Spleen (tissue), 11 donors: ENCODE data around the gene SPACDR. TPM values are rescaled to one million over a fixed set of nuclear protein-coding genes. Genes with fewer than 3 reads are reported as not detected.

Experiments used
- DNase-seq: peaks from one replicate; pipeline ENCODE4 v3.0.0-alpha.2; 2020
- H3K27ac ChIP-seq, 8 donors: fragments of 200-600 bp; sonication (generic) in 7 of 8; 1 replicate in 4 of 8; 2 replicates in 4 of 8; pipeline versions ENCODE4 v1.5.0 to v1.8.0; 2016 to 2021; ENCODE audit warnings: inconsistent platforms in 4 of 8, mild to moderate bottlenecking in 4 of 8, moderate library complexity in 1 of 8
- H3K27me3 ChIP-seq, 7 donors: fragments of 200-600 bp; sonication (generic) in 6 of 7; replicated peaks in 1 of 7; 1 replicate in 4 of 7; 2 replicates in 3 of 7; pipeline versions ENCODE4 v1.5.0 to v1.8.0; 2016 to 2021; ENCODE audit warnings: inconsistent platforms in 3 of 7, mild to moderate bottlenecking in 1 of 7
- H3K36me3 ChIP-seq, 6 donors: fragments of 200-600 bp; sonication (generic) in 5 of 6; 1 replicate in 4 of 6; 2 replicates in 2 of 6; pipeline versions ENCODE4 v1.5.0 to v1.8.0; 2016 to 2021; ENCODE audit warnings: inconsistent platforms in 2 of 6
- H3K4me1 ChIP-seq, 6 donors: fragments of 200-600 bp; sonication (generic) in 5 of 6; 1 replicate in 3 of 6; 2 replicates in 3 of 6; pipeline versions ENCODE4 v1.5.0 to v1.8.0; 2016 to 2021; ENCODE audit warnings: inconsistent platforms in 3 of 6
- H3K4me3 ChIP-seq, 8 donors: fragments of 200-600 bp; sonication (generic) in 7 of 8; 1 replicate in 4 of 8; 2 replicates in 4 of 8; pipeline versions ENCODE4 v1.5.0 to v1.8.0; 2016 to 2021; ENCODE audit warnings: inconsistent platforms in 4 of 8, mild to moderate bottlenecking in 4 of 8, moderate library complexity in 2 of 8
- H3K9me3 ChIP-seq, 8 donors: fragments of 200-600 bp; sonication (generic) in 7 of 8; 1 replicate in 4 of 8; 2 replicates in 4 of 8; pipeline versions ENCODE4 v1.5.0 to v1.8.0; 2016 to 2021; ENCODE audit warnings: inconsistent platforms in 4 of 8
- CTCF ChIP-seq, 11 experiments: fragments of 200-600 bp in 7 of 11; fragments of 450-650 bp in 4 of 11; sonication (generic) in 4 of 11; IDR thresholded peaks in 8 of 11; conservative IDR thresholded peaks in 3 of 11; 1 replicate in 7 of 11; 2 replicates in 4 of 11; pipeline versions ENCODE4 v1.4.0 to v1.8.0; 2016 to 2021; ENCODE audit warnings: antibody characterized with exemption in 11 of 11, inconsistent platforms in 4 of 11, mild to moderate bottlenecking in 1 of 11
- POLR2A ChIP-seq, 3 donors: fragments of 450-650 bp; IDR thresholded peaks; one replicate each; pipeline ENCODE4 v1.5.1; 2017; ENCODE audit warnings: antibody characterized with exemption in 3 of 3, mild to moderate bottlenecking in 1 of 3
- POLR2AphosphoS5 ChIP-seq, 3 donors: sonication (generic); formaldehyde crosslinking; IDR thresholded peaks; one replicate each; pipeline ENCODE4 v1.5.1; 2017; ENCODE audit warnings: antibody characterized with exemption in 3 of 3
- WGBS, 5 donors: extraction: QIAGEN DNeasy Blood & Tissue Kit in 3 of 5; methylation state at CpG; one replicate each; pipeline versions ENCODE4 v1.1.5 to v1.1.7; 2013 to 2018; 5-methylcytosine and 5-hydroxymethylcytosine counted together
- intact Hi-C: fragments of 100-400 bp; cut with DNase I; formaldehyde crosslinking; loops from one replicate; pipeline ENCODE4 v1.15.0; 2023; ENCODE audit warnings: low total_unique reads
- polyA plus RNA-seq, 3 donors: library from polyadenylated mRNA; stranded (reverse); fragments of 200-250 nt; gene quantifications; one replicate each; pipeline ENCODE4 v1.2.1, GENCODE V29; 2013
- total RNA-seq, 7 donors: library from RNA; depleted of rRNA in 3 of 7; stranded (reverse); fragments of >200 nt in 3 of 7; fragmentation: NEBNext Ultra II Directional in 4 of 7; extraction: Animal tissue kit (Norgen Biotek cat#: 25700) in 4 of 7; gene quantifications; one replicate each; pipeline versions ENCODE4 v1.1.0 to v1.2.1, GENCODE V29; 2016 to 2021
- donor health status: healthy with polysubstance abuse.
- donor health status: DM: no; HTN: no; CAD: no; lungs with moderate emphysema.
- donor health status: DM: no; HTN: no; CAD: no.
- donor health status: Bipolar disorder and iron deficiency.
- donor health status: healthy.
- donor health status: DM: no; HTN: no; CAD: no.
- donor health status: DM: yes; HTN: yes; CAD: no.

SPACDR gene
- total and polyA plus RNA-seq, 10 donors, result 0.65 to 4.6 (median 1.7) TPM; not detected in 2

DNA sequence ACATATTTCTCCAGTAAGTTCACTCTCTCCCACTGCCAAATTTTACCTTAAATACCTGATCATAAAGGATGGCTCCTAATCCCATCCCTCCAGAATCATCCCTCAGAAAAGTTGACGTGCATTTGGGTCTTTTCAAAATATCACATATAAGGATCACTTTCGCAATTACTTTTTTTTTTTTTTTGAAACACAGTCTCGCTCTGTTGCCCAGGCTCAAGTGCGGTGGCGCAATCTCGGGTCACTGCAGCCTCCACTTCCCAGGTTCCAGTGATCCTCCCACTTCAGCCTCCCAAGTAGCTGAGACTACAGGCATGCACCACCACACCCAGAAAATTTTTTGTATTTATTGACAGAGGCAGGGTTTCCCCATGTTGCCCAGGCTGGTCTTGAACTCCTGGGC lies 53.0 kb downstream of the SPACDR start:
- DNase-seq, result no peak
- WGBS, 5 donors, result 85 to 95% (median 87%) methylated on average over 6 of the region's 6 CpGs
- no peaks in the 10 kb centered on the region for H3K9me3 ChIP-seq
- intact Hi-C loops, result no loop called here
- no peaks in the 10 kb centered on the region for H3K27me3 ChIP-seq
- no peak overlapping the region for H3K27ac ChIP-seq
- peaks cover 0 to 34% (median 18%) of the 10 kb centered on the region in 6 donors for H3K4me1 ChIP-seq
- no peak overlapping the region for H3K4me3 ChIP-seq
- TF ChIP-seq POLR2AphosphoS5 (IDR thresholded peaks at IDR 0.05) (no peak), CTCF (IDR thresholded peaks at IDR 0.05 in 8 of 11, conservative IDR thresholded peaks at IDR 0.05 in 3 of 11) (no peak), POLR2A (IDR thresholded peaks at IDR 0.05) (no peak)
- peaks cover 0 to 9% (median 0%) of the 10 kb centered on the region in 6 donors for H3K36me3 ChIP-seq

GRCh38 chr7:100407285-100408180 lies 56.5 kb downstream of the SPACDR start:
- H3K27ac ChIP-seq, result no peak overlapping the region
- TF ChIP-seq CTCF (IDR thresholded peaks at IDR 0.05 in 8 of 11, conservative IDR thresholded peaks at IDR 0.05 in 3 of 11) (peak; percentile 57 to 81 (median 76)), POLR2A (IDR thresholded peaks at IDR 0.05) (no peak)
- intact Hi-C loops, result loop anchor here (10.0 kb wide), 1 partner anchor 53 kb away; the partner anchor contains the start of gene PILRB
- H3K4me3 ChIP-seq, result no peak overlapping the region
- WGBS, 5 donors, result 49 to 55% (median 55%) methylated on average over 12 of the region's 12 CpGs
- H3K9me3 ChIP-seq, result no peaks in the 10 kb centered on the region
- H3K27me3 ChIP-seq, result no peaks in the 10 kb centered on the region
- no peak for DNase-seq
- H3K36me3 ChIP-seq, result peaks cover 0 to 14% (median 0%) of the 10 kb centered on the region in 6 donors
- peaks cover 0 to 19% (median 7%) of the 10 kb centered on the region in 6 donors for H3K4me1 ChIP-seq

DNA sequence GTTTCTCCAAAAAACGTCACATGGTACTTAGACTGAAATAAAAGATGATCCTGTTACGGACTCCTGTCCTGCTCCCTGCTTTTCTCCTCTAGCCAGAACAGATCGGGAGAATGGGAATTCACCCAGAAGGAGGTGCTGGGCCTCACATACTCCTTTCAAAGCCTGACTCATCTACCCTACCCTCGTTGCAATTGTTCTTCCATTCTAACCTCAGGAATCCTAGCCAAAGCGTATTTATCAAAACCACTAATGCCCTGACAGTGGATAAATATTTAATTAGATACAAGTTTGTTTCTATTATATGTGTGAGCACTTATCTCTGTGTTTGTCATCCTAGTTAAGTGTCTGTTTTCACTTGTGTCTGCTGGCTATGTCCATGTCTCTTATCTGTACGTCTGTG lies 57.3 kb downstream of the SPACDR start:
- intact Hi-C loops, result loop anchor here (10.0 kb wide), 1 partner anchor 52 kb away; the partner anchor contains the start of gene PILRB
- WGBS, 5 donors, result 70 to 82% (median 76%) methylated on average over 6 of the region's 6 CpGs

More for the DNA sequence above, 57.3 kb downstream of the SPACDR start:
- Histone ChIP-seq H3K36me3 (peaks cover 0 to 21% (median 0%) of the 10 kb centered on the region in 6 donors), H3K4me1 (peaks cover 0 to 19% (median 7%) of the 10 kb centered on the region in 6 donors), H3K27ac (no peak overlapping the region), H3K9me3 (no peaks in the 10 kb centered on the region), H3K4me3 (no peak overlapping the region), H3K27me3 (no peaks in the 10 kb centered on the region)
- no peak for DNase-seq
- TF ChIP-seq POLR2AphosphoS5 (IDR thresholded peaks at IDR 0.05) (no peak), POLR2A (IDR thresholded peaks at IDR 0.05) (no peak), CTCF (IDR thresholded peaks at IDR 0.05 in 8 of 11, conservative IDR thresholded peaks at IDR 0.05 in 3 of 11) (no peak)

Other genes starting within 250 kb of the SPACDR start
- 10 to 100 TPM; 21.9 to 58.7 (median 33.9) TPM for gene PVRIG, start 244.3 kb downstream of the SPACDR start, total RNA-seq
- 10 to 100 TPM; 20.3 to 41.2 (median 30.2) TPM for gene PVRIG, start 244.3 kb downstream of the SPACDR start, polyA plus RNA-seq
- not detected for gene SPDYE3, start 156.6 kb downstream of the SPACDR start, total RNA-seq
- under 1 TPM; 0.09 to 0.22 (median 0.15) TPM for gene SPDYE3, start 156.6 kb downstream of the SPACDR start, polyA plus RNA-seq
- 100 to 1,000 TPM in 2 of 7 donors, 10 to 100 TPM in 5; 66.2 to 114 (median 70.5) TPM for gene PILRB, start 106.1 kb downstream of the SPACDR start, total RNA-seq
- gene PILRB, start 106.1 kb downstream of the SPACDR start, polyA plus RNA-seq, result 10 to 100 TPM; 56.8 to 97.5 (median 95.0) TPM
- gene PILRA, start 90.8 kb downstream of the SPACDR start, total RNA-seq, result 10 to 100 TPM; 19.8 to 61.1 (median 30.9) TPM
- gene PILRA, start 90.8 kb downstream of the SPACDR start, polyA plus RNA-seq, result 10 to 100 TPM in 2 of 3 donors, 1 to 10 TPM in 1; 5.8 to 18.8 (median 11.7) TPM
- gene ZCWPW1, start 35.6 kb downstream of the SPACDR start, total RNA-seq, result 1 to 10 TPM; 4.5 to 8.3 (median 6.3) TPM
- gene ZCWPW1, start 35.6 kb downstream of the SPACDR start, polyA plus RNA-seq, result 10 to 100 TPM; 21.7 to 42.6 (median 24.3) TPM
- 10 to 100 TPM; 42.3 to 82.2 (median 67.3) TPM for gene MEPCE, start 34.4 kb downstream of the SPACDR start, total RNA-seq
- gene MEPCE, start 34.4 kb downstream of the SPACDR start, polyA plus RNA-seq, result 10 to 100 TPM; 31.4 to 56.9 (median 38.0) TPM
- gene PPP1R35, start 27.8 kb downstream of the SPACDR start, total RNA-seq, result 10 to 100 TPM; 46.7 to 63.8 (median 57.7) TPM
- 100 to 1,000 TPM in 2 of 3 donors, 10 to 100 TPM in 1; 87.6 to 111 (median 111) TPM for gene PPP1R35, start 27.8 kb downstream of the SPACDR start, polyA plus RNA-seq
- 100 to 1,000 TPM in 3 of 7 donors, 10 to 100 TPM in 4; 67.1 to 119 (median 98.8) TPM for gene TSC22D4, start 15.0 kb upstream of the SPACDR start, total RNA-seq
- gene TSC22D4, start 15.0 kb upstream of the SPACDR start, polyA plus RNA-seq, result 100 to 1,000 TPM in 1 of 3 donors, 10 to 100 TPM in 2; 57.2 to 105 (median 83.9) TPM
- gene NYAP1, start 19.7 kb upstream of the SPACDR start, total RNA-seq, result 1 to 10 TPM in 3 of 7 donors, under 1 TPM in 3, not detected in 1; 0.32 to 2.1 (median 1.2) TPM
- under 1 TPM; 0.07 to 0.54 (median 0.14) TPM for gene NYAP1, start 19.7 kb upstream of the SPACDR start, polyA plus RNA-seq
- 100 to 1,000 TPM in 1 of 7 donors, 10 to 100 TPM in 6; 28.2 to 110 (median 52.3) TPM for gene AGFG2, start 74.9 kb upstream of the SPACDR start, total RNA-seq
- gene AGFG2, start 74.9 kb upstream of the SPACDR start, polyA plus RNA-seq, result 10 to 100 TPM; 14.2 to 57.1 (median 17.4) TPM
- 10 to 100 TPM; 11.0 to 28.4 (median 21.1) TPM for gene SAP25, start 109.6 kb upstream of the SPACDR start, total RNA-seq
- 10 to 100 TPM; 25.3 to 75.6 (median 50.6) TPM for gene SAP25, start 109.6 kb upstream of the SPACDR start, polyA plus RNA-seq
- 100 to 1,000 TPM; 145 to 333 (median 186) TPM for gene LRCH4, start 121.9 kb upstream of the SPACDR start, total RNA-seq
- 100 to 1,000 TPM; 151 to 310 (median 269) TPM for gene LRCH4, start 121.9 kb upstream of the SPACDR start, polyA plus RNA-seq
- gene FBXO24, start 122.1 kb upstream of the SPACDR start, total RNA-seq, result 1 to 10 TPM in 4 of 7 donors, under 1 TPM in 2, not detected in 1; 0.54 to 1.5 (median 1.2) TPM
- 1 to 10 TPM in 2 of 3 donors, under 1 TPM in 1; 0.67 to 1.6 (median 1.2) TPM for gene FBXO24, start 122.1 kb upstream of the SPACDR start, polyA plus RNA-seq
- gene PCOLCE, start 138.1 kb upstream of the SPACDR start, total RNA-seq, result 10 to 100 TPM in 6 of 7 donors, 1 to 10 TPM in 1; 7.1 to 31.4 (median 21.9) TPM
- 10 to 100 TPM; 29.0 to 38.7 (median 30.2) TPM for gene PCOLCE, start 138.1 kb upstream of the SPACDR start, polyA plus RNA-seq
- gene MOSPD3, start 148.3 kb upstream of the SPACDR start, total RNA-seq, result 10 to 100 TPM; 13.4 to 20.4 (median 16.0) TPM
- gene MOSPD3, start 148.3 kb upstream of the SPACDR start, polyA plus RNA-seq, result 10 to 100 TPM; 11.2 to 16.8 (median 13.9) TPM
- 1 to 10 TPM; 1.9 to 6.6 (median 2.4) TPM for gene TFR2, start 177.3 kb upstream of the SPACDR start, total RNA-seq
- gene TFR2, start 177.3 kb upstream of the SPACDR start, polyA plus RNA-seq, result 1 to 10 TPM; 1.7 to 1.9 (median 1.8) TPM
- not detected for gene ACTL6B, start 192.2 kb upstream of the SPACDR start, total RNA-seq
- not detected for gene ACTL6B, start 192.2 kb upstream of the SPACDR start, polyA plus RNA-seq
- 100 to 1,000 TPM; 207 to 342 (median 270) TPM for gene GNB2, start 209.5 kb upstream of the SPACDR start, total RNA-seq
- 100 to 1,000 TPM; 104 to 195 (median 121) TPM for gene GNB2, start 209.5 kb upstream of the SPACDR start, polyA plus RNA-seq
- 100 to 1,000 TPM in 1 of 7 donors, 10 to 100 TPM in 6; 35.3 to 102 (median 71.5) TPM for gene GIGYF1, start 230.0 kb upstream of the SPACDR start, total RNA-seq
- gene GIGYF1, start 230.0 kb upstream of the SPACDR start, polyA plus RNA-seq, result 10 to 100 TPM; 15.4 to 56.2 (median 36.0) TPM
- gene POP7, start 241.9 kb upstream of the SPACDR start, total RNA-seq, result 10 to 100 TPM; 14.9 to 22.8 (median 17.2) TPM
- gene POP7, start 241.9 kb upstream of the SPACDR start, polyA plus RNA-seq, result 10 to 100 TPM; 30.6 to 39.1 (median 38.2) TPM